ENCODE results near the gene NRBP1.

Gene NRBP1

GRCh38 chr2:27428213-27428977 lies at the start of gene NRBP1:
Gene NRBP1 (plus strand): TSS chr2:27428631. CDS start chr2:27433274, 4,643 bp downstream.
- peak; percentile 86 for DNase-seq (ENCODE audit: low spot score)
- peak within 1 kb of the TSS; percentile 97 for H3K4me3 ChIP-seq (ENCODE audit: severe bottlenecking)
- TF ChIP-seq CTCF (IDR thresholded peaks at IDR 0.05; ENCODE audit: poor library complexity, severe bottlenecking) = peak; percentile 27
- peaks cover 20% of the 10 kb centered on the region for H3K4me1 ChIP-seq (ENCODE audit: insufficient read depth, poor library complexity, severe bottlenecking)
- ATAC-seq (ENCODE audit: low read depth) = peak; percentile 88
- peaks cover 19% of the 10 kb centered on the region for H3K36me3 ChIP-seq (ENCODE audit: low read depth)
- H3K9me3 ChIP-seq (ENCODE audit: severe bottlenecking) = no peaks in the 10 kb centered on the region
- no peaks in the 10 kb centered on the region for H3K27me3 ChIP-seq (ENCODE audit: insufficient read depth, poor library complexity, severe bottlenecking)
- peak within 1 kb of the TSS; percentile 76 for H3K27ac ChIP-seq (ENCODE audit: poor library complexity, severe bottlenecking)

GRCh38 chr2:27378809-27379290 lies 49.6 kb upstream of the NRBP1 start:
- ATAC-seq (ENCODE audit: low read depth) (no peak), DNase-seq (ENCODE audit: low spot score) (no peak)
- peak overlapping the region; percentile 71 for H3K27ac ChIP-seq (ENCODE audit: poor library complexity, severe bottlenecking)
- no peak overlapping the region for H3K4me3 ChIP-seq (ENCODE audit: severe bottlenecking)
- no peak for TF ChIP-seq CTCF (IDR thresholded peaks at IDR 0.05; ENCODE audit: poor library complexity, severe bottlenecking)
- H3K9me3 ChIP-seq (ENCODE audit: severe bottlenecking) = no peaks in the 10 kb centered on the region
- peaks cover 10% of the 10 kb centered on the region for H3K4me1 ChIP-seq (ENCODE audit: insufficient read depth, poor library complexity, severe bottlenecking)
- no peaks in the 10 kb centered on the region for H3K27me3 ChIP-seq (ENCODE audit: insufficient read depth, poor library complexity, severe bottlenecking)
- peaks cover 80% of the 10 kb centered on the region for H3K36me3 ChIP-seq (ENCODE audit: low read depth)

- no peaks in the 10 kb centered on the region for H3K27me3 ChIP-seq (ENCODE audit: insufficient read depth, poor library complexity, severe bottlenecking)
- H3K4me1 ChIP-seq (ENCODE audit: insufficient read depth, poor library complexity, severe bottlenecking) = peaks cover 10% of the 10 kb centered on the region
- H3K27ac ChIP-seq (ENCODE audit: poor library complexity, severe bottlenecking) = peak overlapping the region; percentile 71
- no peak for TF ChIP-seq CTCF (IDR thresholded peaks at IDR 0.05; ENCODE audit: poor library complexity, severe bottlenecking)
- peak overlapping the region; percentile 86 for H3K4me3 ChIP-seq (ENCODE audit: severe bottlenecking)
- no peak for ATAC-seq (ENCODE audit: low read depth)
- peaks cover 81% of the 10 kb centered on the region for H3K36me3 ChIP-seq (ENCODE audit: low read depth)
- no peak for DNase-seq (ENCODE audit: low spot score)
- H3K9me3 ChIP-seq (ENCODE audit: severe bottlenecking) = no peaks in the 10 kb centered on the region
Observed at GRCh38 chr2:27379383-27379835, 49.0 kb upstream of the NRBP1 start.

GRCh38 chr2:27379836-27380625 lies 48.4 kb upstream of the NRBP1 start:
- TF ChIP-seq CTCF (IDR thresholded peaks at IDR 0.05; ENCODE audit: poor library complexity, severe bottlenecking) = no peak
- Histone ChIP-seq H3K4me1 (ENCODE audit: insufficient read depth, poor library complexity, severe bottlenecking) (peaks cover 10% of the 10 kb centered on the region), H3K36me3 (ENCODE audit: low read depth) (peaks cover 81% of the 10 kb centered on the region), H3K27ac (ENCODE audit: poor library complexity, severe bottlenecking) (peak overlapping the region; percentile 71), H3K9me3 (ENCODE audit: severe bottlenecking) (no peaks in the 10 kb centered on the region), H3K27me3 (ENCODE audit: insufficient read depth, poor library complexity, severe bottlenecking) (no peaks in the 10 kb centered on the region), H3K4me3 (ENCODE audit: severe bottlenecking) (peak overlapping the region; percentile 86)
- ATAC-seq (ENCODE audit: low read depth) (no peak; the same call in 2 of the 3 replicates), DNase-seq (ENCODE audit: low spot score) (peak; percentile 63)
